Peyer's patch (tissue), 4 donors: Measurements from ENCODE around the gene PEX1.

Experiments
- POLR2A ChIP-seq, 2 donors: fragments of 450-650 bp; IDR thresholded peaks; one replicate each; pipeline ENCODE4 v1.5.1; 2017; ENCODE audit warnings: antibody characterized with exemption in 2 of 2, mild to moderate bottlenecking in 2 of 2, moderate library complexity in 2 of 2
- TF ChIP-seq, protein P1 (sequence below), 6 experiments: fragments of 450-650 bp in 4 of 6; fragments of 200-600 bp in 2 of 6; sonication (generic) in 1 of 6; IDR thresholded peaks; one replicate each; pipeline ENCODE4 v1.5.1; 2017 to 2019; ENCODE audit warnings: antibody characterized with exemption in 6 of 6, mild to moderate bottlenecking in 3 of 6, moderate library complexity in 1 of 6

DNA sequence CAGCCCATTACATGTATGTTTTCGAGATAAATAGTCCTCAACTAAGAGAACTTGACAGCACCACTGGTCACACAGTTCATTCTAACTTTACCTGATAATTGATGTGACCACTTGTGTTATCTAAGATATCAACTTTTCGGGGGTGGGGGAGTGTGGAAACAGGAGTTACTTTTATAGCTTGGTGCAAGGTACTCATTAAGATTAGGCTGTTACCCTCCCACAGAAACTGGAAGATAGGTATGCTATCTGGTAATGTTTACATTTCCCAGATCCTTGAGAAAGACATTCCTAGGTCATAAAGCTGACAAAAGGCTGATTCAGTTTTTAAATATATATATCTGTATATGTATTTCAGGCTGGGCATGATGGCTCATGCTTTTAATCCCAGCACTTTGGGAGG lies 61.6 kb downstream of the PEX1 start:
- TF ChIP-seq, protein P1, sequence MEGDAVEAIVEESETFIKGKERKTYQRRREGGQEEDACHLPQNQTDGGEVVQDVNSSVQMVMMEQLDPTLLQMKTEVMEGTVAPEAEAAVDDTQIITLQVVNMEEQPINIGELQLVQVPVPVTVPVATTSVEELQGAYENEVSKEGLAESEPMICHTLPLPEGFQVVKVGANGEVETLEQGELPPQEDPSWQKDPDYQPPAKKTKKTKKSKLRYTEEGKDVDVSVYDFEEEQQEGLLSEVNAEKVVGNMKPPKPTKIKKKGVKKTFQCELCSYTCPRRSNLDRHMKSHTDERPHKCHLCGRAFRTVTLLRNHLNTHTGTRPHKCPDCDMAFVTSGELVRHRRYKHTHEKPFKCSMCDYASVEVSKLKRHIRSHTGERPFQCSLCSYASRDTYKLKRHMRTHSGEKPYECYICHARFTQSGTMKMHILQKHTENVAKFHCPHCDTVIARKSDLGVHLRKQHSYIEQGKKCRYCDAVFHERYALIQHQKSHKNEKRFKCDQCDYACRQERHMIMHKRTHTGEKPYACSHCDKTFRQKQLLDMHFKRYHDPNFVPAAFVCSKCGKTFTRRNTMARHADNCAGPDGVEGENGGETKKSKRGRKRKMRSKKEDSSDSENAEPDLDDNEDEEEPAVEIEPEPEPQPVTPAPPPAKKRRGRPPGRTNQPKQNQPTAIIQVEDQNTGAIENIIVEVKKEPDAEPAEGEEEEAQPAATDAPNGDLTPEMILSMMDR (IDR thresholded peaks at IDR 0.05) = no peak
- no peak for TF ChIP-seq POLR2A (IDR thresholded peaks at IDR 0.05)
